ENCODE measurements around the gene FBXO7. TPM values are rescaled to one million over a fixed set of nuclear protein-coding genes. Genes with fewer than 3 reads are reported as not detected.

The FBXO7 gene
- total RNA-seq, 4 donors from 2014 or later: 70.3 to 80.1 (median 76.4) TPM

- intact Hi-C loops (cut with DNase I; ENCODE audit: low total_unique reads): no loop called here
Observed at GRCh38 chr22:32517488-32517887, 42.9 kb downstream of the FBXO7 start.

GRCh38 chr22:32517921-32518320 is 43.3 kb downstream of the FBXO7 start:
- H3K27me3 ChIP-seq: no peaks in the 10 kb centered on the region
- no peak overlapping the region for H3K27ac ChIP-seq
- H3K9me3 ChIP-seq: no peaks in the 10 kb centered on the region
- WGBS, 2 donors (ENCODE audit: low coverage in 1 of 2): 96 to 100% methylated on average over 1 to 8 of the region's 8 CpGs
- intact Hi-C loops (cut with DNase I; ENCODE audit: low total_unique reads) (no loop called here), in situ Hi-C loops (cut with MboI; ENCODE audit: low pct_ligation_motif_present in 1 of 4, low pct_unique_long_range_greater_than_20kb in 1 of 4, low sequenced_read_pairs in 3 of 4) (no loop called here)
- DNase-seq: no peak
- H3K36me3 ChIP-seq: no peaks in the 10 kb centered on the region
- no peak overlapping the region for H3K4me3 ChIP-seq
- H3K4me1 ChIP-seq: no peaks in the 10 kb centered on the region
- TF ChIP-seq CTCF (IDR thresholded peaks at IDR 0.05) (no peak), POLR2AphosphoS5 (IDR thresholded peaks at IDR 0.05) (no peak), EP300 (IDR thresholded peaks at IDR 0.05; ENCODE audit: low read depth) (no peak), POLR2A (IDR thresholded peaks at IDR 0.05) (no peak)

More at GRCh38 chr22:32517488-32517887, 42.9 kb downstream of the FBXO7 start:
- WGBS, 2 donors (ENCODE audit: low coverage in 1 of 2): 97 to 100% methylated on average over 2 to 3 of the region's 3 CpGs
- in situ Hi-C loops (cut with MboI; ENCODE audit: low pct_ligation_motif_present in 1 of 4, low pct_unique_long_range_greater_than_20kb in 1 of 4, low sequenced_read_pairs in 3 of 4): no loop called here
- DNase-seq: no peak
- Histone ChIP-seq H3K27me3 (no peaks in the 10 kb centered on the region), H3K36me3 (no peaks in the 10 kb centered on the region), H3K4me3 (no peak overlapping the region), H3K9me3 (no peaks in the 10 kb centered on the region), H3K27ac (no peak overlapping the region), H3K4me1 (no peaks in the 10 kb centered on the region)
- TF ChIP-seq POLR2A (IDR thresholded peaks at IDR 0.05): no peak
- TF ChIP-seq POLR2AphosphoS5 (IDR thresholded peaks at IDR 0.05): no peak
- TF ChIP-seq EP300 (IDR thresholded peaks at IDR 0.05; ENCODE audit: low read depth): no peak
- TF ChIP-seq CTCF (IDR thresholded peaks at IDR 0.05): no peak

GRCh38 chr22:32518381-32518780 is 43.8 kb downstream of the FBXO7 start:
- H3K36me3 ChIP-seq: no peaks in the 10 kb centered on the region
- H3K27ac ChIP-seq: no peak overlapping the region
- intact Hi-C loops (cut with DNase I; ENCODE audit: low total_unique reads) (no loop called here), in situ Hi-C loops (cut with MboI; ENCODE audit: low pct_ligation_motif_present in 1 of 4, low pct_unique_long_range_greater_than_20kb in 1 of 4, low sequenced_read_pairs in 3 of 4) (no loop called here)
- 50 to 69% methylated on average over 1 of the region's 1 CpG for WGBS, 2 donors (ENCODE audit: low coverage in 1 of 2)
- H3K4me1 ChIP-seq: no peaks in the 10 kb centered on the region
- H3K9me3 ChIP-seq: no peaks in the 10 kb centered on the region
- no peaks in the 10 kb centered on the region for H3K27me3 ChIP-seq
- H3K4me3 ChIP-seq: no peak overlapping the region
- TF ChIP-seq POLR2AphosphoS5 (IDR thresholded peaks at IDR 0.05): no peak
- no peak for TF ChIP-seq POLR2A (IDR thresholded peaks at IDR 0.05)
- no peak for TF ChIP-seq CTCF (IDR thresholded peaks at IDR 0.05)
- no peak for TF ChIP-seq EP300 (IDR thresholded peaks at IDR 0.05; ENCODE audit: low read depth)
- DNase-seq: no peak

- Histone ChIP-seq H3K27me3 (no peaks in the 10 kb centered on the region), H3K9me3 (no peaks in the 10 kb centered on the region), H3K4me3 (no peak overlapping the region), H3K27ac (no peak overlapping the region), H3K36me3 (no peaks in the 10 kb centered on the region), H3K4me1 (no peaks in the 10 kb centered on the region)
- in situ Hi-C loops (cut with MboI; ENCODE audit: low pct_ligation_motif_present in 1 of 4, low pct_unique_long_range_greater_than_20kb in 1 of 4, low sequenced_read_pairs in 3 of 4): no loop called here
- TF ChIP-seq CTCF (IDR thresholded peaks at IDR 0.05) (peak in 1 of 5 experiments; percentile 14), EP300 (IDR thresholded peaks at IDR 0.05; ENCODE audit: low read depth) (no peak)
- DNase-seq: no peak
- intact Hi-C loops (cut with DNase I; ENCODE audit: low total_unique reads): no loop called here
- 76 to 81% methylated on average over 4 to 5 of the region's 5 CpGs for WGBS, 2 donors (ENCODE audit: low coverage in 1 of 2)
Observed at GRCh38 chr22:32518848-32519247, 44.2 kb downstream of the FBXO7 start.
